H1 (cell line): Measurements from ENCODE around the gene RBM38.

Experiments used
- CTCF ChIP-seq, 3 experiments: IDR thresholded peaks; 1 replicate in 2 of 3; 2 replicates in 1 of 3; pipeline versions ENCODE4 v1.5.1 to v1.6.1; 2011; ENCODE audit warnings: low read length in 3 of 3, mild to moderate bottlenecking in 3 of 3, inconsistent platforms in 2 of 3, low read depth in 1 of 3, moderate library complexity in 1 of 3; ENCODE audit not compliant: insufficient read depth in 1 of 3; ENCODE audit errors: control extremely low read depth in 1 of 3
- JUND ChIP-seq: IDR thresholded peaks from 2 replicates; pipeline ENCODE4 v1.6.1; 2011; ENCODE audit warnings: mild to moderate bottlenecking, improper control_type of control experiment, low read length
- KDM1A ChIP-seq: fragments of 200-600, 300-600 bp; sonication (generic); IDR thresholded peaks from 2 replicates; pipeline ENCODE4 v1.7.1; 2016; ENCODE audit warnings: mild to moderate bottlenecking, low read length, borderline replicate concordance
- POLR2AphosphoS5 ChIP-seq: IDR thresholded peaks from 2 replicates; pipeline ENCODE4 v1.6.1; 2011; ENCODE audit warnings: low read depth, low read length
- POU5F1 ChIP-seq: IDR thresholded peaks from 2 replicates; pipeline ENCODE4 v1.6.1; 2011; ENCODE audit warnings: low read depth, mild to moderate bottlenecking, low read length, moderate library complexity
- ZNF274 ChIP-seq: IDR thresholded peaks from 2 replicates; pipeline ENCODE4 v1.7.0; 2012; ENCODE audit warnings: low read length, borderline replicate concordance; ENCODE audit errors: extremely low read depth
- TF ChIP-seq, protein P1 (sequence below): IDR thresholded peaks from 2 replicates; pipeline ENCODE4 v1.6.1; 2012; ENCODE audit warnings: inconsistent platforms

DNA sequence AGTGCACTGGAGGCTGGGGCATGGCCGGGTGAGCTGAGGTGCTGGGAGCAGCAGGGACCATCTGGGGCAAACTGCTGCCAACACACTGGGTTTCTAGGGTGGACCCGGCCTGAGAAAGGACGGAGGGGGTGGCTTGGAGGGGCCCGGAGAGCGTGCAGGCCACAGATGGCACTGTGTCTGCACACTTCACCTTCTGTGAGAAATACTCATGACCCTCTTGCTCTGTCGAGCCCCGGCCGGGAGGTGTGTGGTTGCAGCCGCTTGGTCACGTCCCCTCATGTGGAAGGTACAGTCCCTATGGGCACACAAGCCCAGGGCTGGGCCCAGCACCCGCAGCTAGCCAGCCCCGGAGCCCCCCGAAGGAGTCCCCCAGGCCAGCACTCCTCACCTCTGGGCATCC lies 59.7 kb downstream of the RBM38 start:
- TF ChIP-seq CTCF (IDR thresholded peaks at IDR 0.05; ENCODE audit: control extremely low read depth in 1 of 3, insufficient read depth in 1 of 3, low read depth in 1 of 3, low read length in 3 of 3) (no peak), POLR2AphosphoS5 (no peak), JUND (no peak), ZNF274 (no peak), KDM1A (no peak), POU5F1 (no peak)
- TF ChIP-seq, protein P1, sequence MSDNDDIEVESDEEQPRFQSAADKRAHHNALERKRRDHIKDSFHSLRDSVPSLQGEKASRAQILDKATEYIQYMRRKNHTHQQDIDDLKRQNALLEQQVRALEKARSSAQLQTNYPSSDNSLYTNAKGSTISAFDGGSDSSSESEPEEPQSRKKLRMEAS = no peak
